NCI-H1417 treated with DMSO at 0.1 percent for 48 hours (cell line): ENCODE results near the gene AOPEP.
"Not testable (repeated sequence)": the region's sequence is repeated elsewhere in the genome, so short reads cannot be mapped to it uniquely, and the experiment has no call there.

ENCODE experiments used
- DNase-seq: peaks from one replicate; lab custom pipeline; 2025; lab: John Stamatoyannopoulos, UW

AOPEP gene

GRCh38 chr9:94847486-94847885 lies 121.0 kb downstream of the AOPEP start:
- DNase-seq: no peak

- not testable (repeated sequence) for DNase-seq
These were observed 122.3 kb downstream of the AOPEP start for GRCh38 chr9:94848791-94849190.

- no peak for DNase-seq
These were observed 124.3 kb downstream of the AOPEP start for GRCh38 chr9:94850540-94851434.

GRCh38 chr9:94851467-94851866 lies 125.0 kb downstream of the AOPEP start:
- DNase-seq: no peak

- DNase-seq: no peak
These were observed 125.4 kb downstream of the AOPEP start for GRCh38 chr9:94851892-94852291.

- no peak for DNase-seq
These were observed 125.9 kb downstream of the AOPEP start for GRCh38 chr9:94852373-94852772.

GRCh38 chr9:94853887-94854286 lies 127.4 kb downstream of the AOPEP start:
- DNase-seq: no peak

GRCh38 chr9:94855903-94856302 lies 129.4 kb downstream of the AOPEP start:
- DNase-seq: no peak

GRCh38 chr9:94857791-94858190 lies 131.3 kb downstream of the AOPEP start:
- no peak for DNase-seq

GRCh38 chr9:94859226-94859625 lies 132.7 kb downstream of the AOPEP start:
- DNase-seq: no peak

GRCh38 chr9:94859891-94860290 lies 133.4 kb downstream of the AOPEP start:
- DNase-seq: no peak

- no peak for DNase-seq
These were observed 134.4 kb downstream of the AOPEP start for GRCh38 chr9:94860678-94861588.

GRCh38 chr9:94861589-94862272 lies 135.2 kb downstream of the AOPEP start:
- no peak for DNase-seq

GRCh38 chr9:94864196-94864595 lies 137.7 kb downstream of the AOPEP start:
- no peak for DNase-seq

GRCh38 chr9:94864862-94865509 lies 138.5 kb downstream of the AOPEP start:
- no peak for DNase-seq

GRCh38 chr9:94865582-94866452 lies 139.3 kb downstream of the AOPEP start:
- DNase-seq: no peak

GRCh38 chr9:94866770-94867169 lies 140.3 kb downstream of the AOPEP start:
- DNase-seq: no peak

GRCh38 chr9:94867281-94867841 lies 140.9 kb downstream of the AOPEP start:
- no peak for DNase-seq

GRCh38 chr9:94867842-94868312 lies 141.4 kb downstream of the AOPEP start:
- DNase-seq: no peak

- DNase-seq: no peak
These were observed 142.0 kb downstream of the AOPEP start for GRCh38 chr9:94868464-94868863.
